Astrocyte (in vitro differentiated cells and primary cell): ENCODE data around the gene CCDC78.

Experiments
- CTCF ChIP-seq: IDR thresholded peaks from 2 replicates; pipeline ENCODE4 v1.5.1; 2011; ENCODE audit warnings: low read depth, mild to moderate bottlenecking, inconsistent platforms, low read length, moderate library complexity; ENCODE audit not compliant: insufficient read depth
- EZH2 ChIP-seq: IDR thresholded peaks from 2 replicates; pipeline ENCODE4 v1.6.1; 2012; ENCODE audit warnings: mild to moderate bottlenecking, low read length, inconsistent platforms; ENCODE audit not compliant: insufficient read depth

- no peak for TF ChIP-seq CTCF
- no peak for TF ChIP-seq EZH2
Observed at GRCh38 chr16:711084-711483, 15.2 kb downstream of the CCDC78 start.
